Chondrocyte (in vitro differentiated cells): Measurements from ENCODE around the gene ZNF396. TPM values are rescaled to one million over a fixed set of nuclear protein-coding genes. Genes with fewer than 3 reads are reported as not detected.

Experiments used
- DNase-seq: peaks from one replicate; pipeline ENCODE4 v3.0.0; 2021; ENCODE audit warnings: mixed read lengths, low spot score
- H3K27ac Mint-ChIP-seq: one replicate; pipeline ENCODE4 v1.8.0; 2021; ENCODE audit warnings: mild to moderate bottlenecking, moderate library complexity, mixed read lengths; ENCODE audit not compliant: unreplicated experiment
- H3K27me3 Mint-ChIP-seq: 2 replicates; pipeline ENCODE4 v1.8.0; 2021; ENCODE audit warnings: low read depth, mixed read lengths
- H3K36me3 Mint-ChIP-seq: 2 replicates; pipeline ENCODE4 v1.8.0; 2021; ENCODE audit warnings: low read depth, mixed read lengths
- H3K4me1 Mint-ChIP-seq: 2 replicates; pipeline ENCODE4 v1.8.0; 2021; ENCODE audit warnings: low read depth, mild to moderate bottlenecking, mixed read lengths
- H3K4me3 Mint-ChIP-seq: one replicate; pipeline ENCODE4 v1.8.0; 2021; ENCODE audit warnings: mild to moderate bottlenecking, moderate library complexity, mixed read lengths; ENCODE audit not compliant: unreplicated experiment
- H3K9me3 Mint-ChIP-seq: 2 replicates; pipeline ENCODE4 v1.8.0; 2021; ENCODE audit warnings: low read depth, mixed read lengths
- CTCF ChIP-seq: fragments of 200-600 bp; sonication (generic); IDR thresholded peaks from 2 replicates; pipeline ENCODE4 v1.5.0; 2021; ENCODE audit warnings: antibody characterized with exemption, mild to moderate bottlenecking, moderate library complexity
- total RNA-seq: library from RNA; stranded (reverse); gene quantifications from 3 replicates; pipeline ENCODE4 v1.2.1, GENCODE V29; 2021

The ZNF396 gene
- total RNA-seq, 1 donor from 2014 or later = 1.5 TPM

GRCh38 chr18:35393716-35394115 is 16.6 kb upstream of the ZNF396 start:
- peaks cover 2% of the 10 kb centered on the region for H3K9me3 Mint-ChIP-seq
- DNase-seq = no peak
- no peaks in the 10 kb centered on the region for H3K36me3 Mint-ChIP-seq
- H3K27me3 Mint-ChIP-seq = no peaks in the 10 kb centered on the region
- TF ChIP-seq CTCF = no peak
- no peak overlapping the region for H3K27ac Mint-ChIP-seq
- H3K4me1 Mint-ChIP-seq = peaks cover 15% of the 10 kb centered on the region
- no peak overlapping the region for H3K4me3 Mint-ChIP-seq

- TF ChIP-seq CTCF = no peak
- no peaks in the 10 kb centered on the region for H3K27me3 Mint-ChIP-seq
- no peak for DNase-seq
- no peak overlapping the region for H3K27ac Mint-ChIP-seq
- H3K4me3 Mint-ChIP-seq = no peak overlapping the region
- H3K36me3 Mint-ChIP-seq = no peaks in the 10 kb centered on the region
- H3K9me3 Mint-ChIP-seq = peaks cover 2% of the 10 kb centered on the region
- H3K4me1 Mint-ChIP-seq = peaks cover 25% of the 10 kb centered on the region
Observed at GRCh38 chr18:35392375-35392774, 15.2 kb upstream of the ZNF396 start.

GRCh38 chr18:35390951-35391700 is 14.0 kb upstream of the ZNF396 start:
- H3K9me3 Mint-ChIP-seq = peaks cover 2% of the 10 kb centered on the region
- H3K27ac Mint-ChIP-seq = no peak overlapping the region
- no peak overlapping the region for H3K4me3 Mint-ChIP-seq
- H3K4me1 Mint-ChIP-seq = peaks cover 30% of the 10 kb centered on the region
- no peaks in the 10 kb centered on the region for H3K36me3 Mint-ChIP-seq
- no peak for TF ChIP-seq CTCF
- no peaks in the 10 kb centered on the region for H3K27me3 Mint-ChIP-seq
- DNase-seq = no peak

- Mint-ChIP-seq H3K27me3 (peaks cover 2% of the 10 kb centered on the region), H3K36me3 (no peaks in the 10 kb centered on the region), H3K4me3 (peak overlapping the region; percentile 31), H3K9me3 (peaks cover 2% of the 10 kb centered on the region), H3K4me1 (peaks cover 30% of the 10 kb centered on the region), H3K27ac (peak overlapping the region; percentile 67)
- TF ChIP-seq CTCF = no peak
- no peak for DNase-seq
Observed at GRCh38 chr18:35389095-35389618, 12.0 kb upstream of the ZNF396 start.

GRCh38 chr18:35387152-35387571 is 10.0 kb upstream of the ZNF396 start:
- H3K27me3 Mint-ChIP-seq = peaks cover 2% of the 10 kb centered on the region
- H3K36me3 Mint-ChIP-seq = peaks cover 3% of the 10 kb centered on the region
- peaks cover 30% of the 10 kb centered on the region for H3K4me1 Mint-ChIP-seq
- DNase-seq = no peak
- H3K4me3 Mint-ChIP-seq = no peak overlapping the region
- H3K9me3 Mint-ChIP-seq = peaks cover 3% of the 10 kb centered on the region
- TF ChIP-seq CTCF = no peak
- H3K27ac Mint-ChIP-seq = no peak overlapping the region
